ENCODE data around the gene COPS2.

The COPS2 gene

DNA sequence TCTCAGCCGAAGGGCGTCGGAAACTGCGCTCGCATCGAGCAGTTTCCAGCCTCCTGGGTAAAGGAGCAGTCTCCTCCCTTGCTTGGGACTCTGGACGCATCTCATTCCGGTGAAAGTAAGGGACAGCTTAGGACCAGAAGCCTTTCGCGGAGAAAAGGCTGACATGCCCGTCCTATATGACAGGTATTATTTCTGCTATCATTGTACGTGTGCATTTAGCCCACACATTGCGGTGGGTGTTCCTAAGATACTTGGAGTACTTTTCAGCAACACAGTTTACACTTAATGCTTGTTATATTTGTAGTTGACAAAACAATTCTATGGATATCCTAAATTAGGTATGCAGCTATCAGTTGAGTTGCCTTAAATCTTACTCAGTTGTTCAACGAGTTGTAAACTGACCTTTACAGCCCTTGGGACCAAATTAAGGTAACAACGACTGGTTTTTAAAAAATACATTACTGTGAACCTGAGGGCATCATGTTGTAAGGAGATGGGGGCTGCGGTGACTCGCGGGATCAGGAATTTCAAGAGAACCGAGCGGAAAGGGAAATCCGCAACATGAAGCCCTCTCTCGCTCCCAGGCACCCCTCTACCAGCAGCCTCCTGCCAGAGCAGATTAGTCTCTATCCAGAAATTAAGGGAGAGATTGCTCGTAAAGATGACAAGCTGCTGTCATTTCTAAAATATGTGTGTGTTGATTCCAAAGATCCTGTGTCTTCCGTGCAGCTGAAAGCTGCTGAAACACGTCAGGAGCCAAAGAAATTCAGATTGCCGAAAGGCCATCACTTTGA, 632 bp upstream of the COPS2 start:
- DNase-seq, result no peak

- DNase-seq, result no peak
Observed at GRCh38 chr15:49154799-49155109, 645 bp downstream of the COPS2 start.

DNA sequence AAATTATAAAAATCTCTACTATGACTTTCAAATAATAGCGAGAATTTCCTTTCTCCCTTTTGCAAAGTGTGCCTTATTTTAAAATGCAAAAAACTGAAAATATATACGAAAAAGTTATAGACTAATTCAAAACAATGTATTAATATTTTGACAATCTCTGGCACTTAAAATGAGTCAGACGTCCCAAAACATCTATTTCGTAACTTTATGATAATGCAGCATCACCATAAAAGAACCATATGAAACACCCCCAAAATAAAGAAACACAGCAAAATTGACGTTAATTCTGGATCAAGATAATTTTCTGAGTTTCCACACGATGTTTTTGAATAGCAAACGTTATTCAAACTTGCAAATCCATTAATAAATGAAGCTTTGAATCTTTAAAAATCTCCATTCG, 1.0 kb downstream of the COPS2 start:
- no peak for DNase-seq

DNA sequence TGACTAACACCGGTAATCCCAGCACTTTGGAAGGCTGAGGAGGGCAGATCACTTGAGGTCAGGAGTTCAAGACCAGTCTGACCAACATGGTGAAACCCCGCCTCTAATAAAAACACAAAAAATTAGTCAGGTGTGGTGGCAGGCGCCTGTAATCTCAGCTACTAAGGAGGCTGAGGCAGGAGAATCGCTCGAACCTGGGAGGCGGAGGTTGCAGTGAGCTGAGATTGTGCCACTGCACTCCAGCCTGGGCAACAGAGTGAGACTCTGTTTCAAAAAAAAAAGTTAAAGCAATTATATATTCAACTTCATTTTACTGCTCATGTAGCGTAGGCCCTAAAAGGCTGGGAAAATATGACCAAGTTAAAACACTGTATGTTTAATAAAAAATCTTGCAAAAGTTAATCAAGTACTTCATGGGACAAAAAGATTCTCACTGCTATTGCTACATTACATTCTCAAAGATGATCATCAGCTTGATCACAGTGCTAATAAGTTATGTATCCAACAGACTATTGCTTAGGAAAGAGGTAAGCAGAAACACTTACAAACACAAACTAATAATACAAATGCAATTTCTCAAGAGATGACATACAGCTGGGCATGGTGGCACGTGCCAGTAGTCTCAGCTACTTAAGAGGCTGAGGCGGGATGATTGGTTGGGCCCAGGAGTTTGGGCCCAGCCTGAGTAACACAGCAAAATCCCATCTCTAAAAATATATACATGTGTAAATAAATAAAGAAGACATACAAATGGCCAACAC, 2.7 kb downstream of the COPS2 start:
- no peak for DNase-seq

- no peak for DNase-seq
Observed at GRCh38 chr15:49151831-49152230, 3.6 kb downstream of the COPS2 start.

DNA sequence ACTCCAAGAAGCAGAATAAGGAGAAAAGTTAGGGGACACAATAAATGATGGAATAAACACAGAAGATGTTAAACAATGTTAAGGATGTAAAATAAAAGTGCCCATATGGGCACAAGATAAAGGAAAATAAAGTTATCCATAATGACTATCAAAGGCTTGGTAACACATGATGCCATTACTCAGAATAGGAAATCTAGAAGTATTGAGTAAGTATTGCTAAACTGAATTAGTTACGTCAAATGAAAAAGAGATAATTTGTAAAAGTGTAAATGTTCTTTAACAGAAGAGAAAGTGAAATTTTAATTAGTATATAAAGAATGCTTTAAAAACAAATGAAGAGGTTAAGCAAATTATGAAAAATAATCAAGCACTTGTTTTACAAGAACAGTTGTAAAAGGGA, 6.7 kb downstream of the COPS2 start:
- DNase-seq, result no peak

DNA sequence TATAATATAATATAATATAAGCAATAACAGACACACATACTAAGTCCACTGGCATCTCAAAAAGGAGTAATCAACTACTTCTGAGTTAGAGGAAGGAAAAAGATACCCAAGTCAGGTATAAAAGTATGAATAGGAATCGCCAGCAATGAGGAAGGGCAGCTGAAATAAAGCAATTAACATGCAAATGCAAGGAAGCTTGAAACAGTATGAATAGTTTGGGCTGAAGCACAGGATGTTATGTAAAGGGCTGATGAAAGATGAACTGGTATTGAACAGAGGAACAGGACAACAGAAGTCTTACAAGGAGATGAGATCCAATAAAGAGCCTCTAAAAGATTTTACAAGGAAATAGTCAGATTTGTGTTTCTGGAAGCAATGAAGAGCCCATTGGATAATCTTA, 7.1 kb downstream of the COPS2 start:
- DNase-seq, result no peak

GRCh38 chr15:49145651-49146609, 9.5 kb downstream of the COPS2 start:
- DNase-seq, result peak; percentile 79

- DNase-seq, result no peak
Observed at GRCh38 chr15:49137861-49138260, 17.5 kb downstream of the COPS2 start.

DNA sequence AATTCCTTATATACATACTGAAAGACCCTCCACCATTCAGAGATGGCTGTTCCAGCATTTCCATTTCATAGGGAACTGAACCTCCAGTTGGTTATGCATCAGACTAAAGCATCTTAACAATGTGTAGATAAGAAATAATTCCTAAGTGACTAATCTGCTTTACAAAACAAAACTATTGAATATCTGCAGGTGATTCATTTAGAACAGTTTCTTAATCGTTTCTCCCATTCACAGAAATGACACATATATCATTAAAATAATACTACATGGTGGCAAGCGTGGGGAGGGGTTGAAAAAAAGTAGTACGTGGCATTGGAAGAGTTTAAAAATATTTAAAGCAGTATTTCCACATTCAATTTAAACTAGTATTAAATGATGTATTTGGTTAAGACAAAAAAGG, 19.5 kb downstream of the COPS2 start:
- no peak for DNase-seq

- no peak for DNase-seq
Observed at GRCh38 chr15:49135342-49135857, 20.0 kb downstream of the COPS2 start.

GRCh38 chr15:49134683-49135341, 20.6 kb downstream of the COPS2 start:
- peak; percentile 25 for DNase-seq

DNA sequence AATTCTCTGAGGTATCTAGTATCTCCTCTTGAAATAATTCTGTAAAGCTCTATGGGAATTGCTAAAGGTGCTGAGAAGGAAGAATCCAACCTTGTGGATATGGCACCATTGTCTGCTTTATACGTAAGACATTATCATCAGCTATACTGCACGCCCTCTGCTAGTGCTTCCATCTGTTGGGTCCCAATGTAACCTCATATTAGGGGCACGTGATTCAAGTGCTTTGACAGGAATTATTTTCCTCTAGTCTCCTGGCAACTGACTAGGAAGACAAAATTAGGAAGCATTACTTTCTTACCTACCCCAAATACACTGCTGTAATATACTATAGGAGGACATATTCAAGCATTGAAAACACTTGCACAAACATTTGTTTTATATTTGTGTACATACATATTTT, 24.0 kb downstream of the COPS2 start:
- no peak for DNase-seq

GRCh38 chr15:49124371-49124770, 31.0 kb downstream of the COPS2 start:
- no peak for DNase-seq

DNA sequence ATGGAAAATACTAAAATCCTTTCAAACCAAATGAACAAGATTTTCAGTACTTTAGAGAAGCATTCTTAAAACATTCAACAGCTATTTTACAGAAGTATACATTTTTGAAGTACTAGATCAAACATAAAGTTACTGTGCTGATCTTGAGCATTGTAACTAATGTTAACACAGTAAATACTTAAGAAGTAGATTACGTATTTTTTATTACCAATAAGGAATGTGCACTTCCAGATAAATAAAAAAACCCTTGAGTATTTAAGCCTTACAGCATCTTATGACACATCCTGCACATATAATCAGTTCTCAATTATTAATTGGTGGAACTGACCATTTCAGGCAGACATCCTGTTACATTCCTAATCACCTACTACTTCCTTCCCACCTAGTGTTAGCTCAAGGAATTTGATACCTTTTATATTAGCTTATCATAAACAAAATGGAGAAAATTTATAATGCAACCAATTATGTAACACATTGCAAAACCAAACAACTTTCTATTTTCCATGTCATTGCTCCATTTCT, 32.8 kb downstream of the COPS2 start:
- DNase-seq, result no peak

DNA sequence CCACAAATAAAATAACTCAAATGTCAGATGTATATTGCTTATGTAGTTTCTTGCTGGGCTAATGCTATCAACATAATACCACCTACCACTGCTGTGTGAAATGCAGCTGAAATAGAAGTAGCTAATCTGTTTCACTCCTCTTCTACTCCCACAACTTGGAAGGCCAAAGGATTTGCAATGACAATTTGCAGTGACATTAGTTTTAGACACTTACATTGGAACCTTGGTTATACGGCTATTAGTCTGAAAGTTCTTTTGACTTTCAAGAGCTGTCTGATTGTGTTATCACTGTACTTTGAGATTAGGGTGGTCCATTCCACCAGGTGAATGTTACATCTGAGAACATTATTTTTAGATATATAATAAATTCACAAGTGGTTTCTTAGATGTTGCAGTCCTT, 33.5 kb downstream of the COPS2 start:
- no peak for DNase-seq

DNA sequence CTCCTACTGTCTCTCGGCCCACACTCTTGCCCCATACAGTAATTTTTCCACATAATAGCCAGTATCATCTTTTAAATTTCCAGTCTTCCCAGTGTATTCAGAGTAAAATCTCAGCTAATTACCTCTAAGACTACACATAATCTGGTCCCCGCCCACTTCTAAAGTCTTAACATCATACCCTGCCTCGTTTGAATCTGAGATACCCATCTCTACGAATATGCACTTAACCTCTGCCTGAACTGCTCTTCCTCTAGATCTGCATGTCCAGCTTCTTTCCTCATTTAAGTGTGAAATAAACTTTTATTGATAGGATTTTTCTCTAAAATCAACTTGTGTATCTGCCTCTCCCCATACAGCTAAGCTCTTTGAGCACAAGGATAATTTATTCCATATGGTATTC, 34.6 kb downstream of the COPS2 start:
- DNase-seq, result no peak

DNA sequence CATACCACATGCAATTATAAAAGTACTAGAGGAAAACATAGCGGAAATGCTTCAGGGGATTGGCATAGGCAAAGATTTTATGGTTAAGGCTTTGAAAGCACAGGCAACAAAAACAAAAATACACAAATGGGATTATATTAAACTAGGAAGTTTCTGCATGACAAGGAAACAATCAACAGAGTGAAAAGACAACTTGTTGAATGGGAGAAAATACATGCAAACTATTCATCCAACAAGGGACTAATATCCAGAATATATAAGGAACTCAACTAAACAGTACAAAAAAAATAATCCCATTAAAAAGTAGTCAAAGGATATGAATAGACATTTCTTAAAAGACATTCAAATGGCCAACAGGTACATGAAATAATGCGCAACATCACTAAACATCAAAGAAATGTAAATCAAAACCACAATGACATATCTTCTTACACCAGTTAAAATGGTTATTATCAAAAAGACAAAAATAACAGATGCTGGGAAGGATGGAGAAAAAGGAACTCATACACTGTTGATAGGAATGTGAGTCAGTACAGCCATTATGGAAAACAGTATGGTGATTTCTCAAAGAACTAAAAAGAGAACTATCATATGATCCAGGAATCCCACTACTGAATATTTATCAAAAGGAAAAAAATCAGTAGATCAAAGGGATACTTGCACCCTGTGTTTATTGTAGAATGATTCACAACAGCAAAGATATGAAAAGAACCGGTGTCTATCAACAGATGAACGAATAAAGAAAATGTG, 39.1 kb downstream of the COPS2 start:
- no peak for DNase-seq

GRCh38 chr15:49115062-49115461, 40.3 kb downstream of the COPS2 start:
- peak; percentile 47 for DNase-seq

- no peak for DNase-seq
Observed at GRCh38 chr15:49110158-49110944, 45.0 kb downstream of the COPS2 start.

DNA sequence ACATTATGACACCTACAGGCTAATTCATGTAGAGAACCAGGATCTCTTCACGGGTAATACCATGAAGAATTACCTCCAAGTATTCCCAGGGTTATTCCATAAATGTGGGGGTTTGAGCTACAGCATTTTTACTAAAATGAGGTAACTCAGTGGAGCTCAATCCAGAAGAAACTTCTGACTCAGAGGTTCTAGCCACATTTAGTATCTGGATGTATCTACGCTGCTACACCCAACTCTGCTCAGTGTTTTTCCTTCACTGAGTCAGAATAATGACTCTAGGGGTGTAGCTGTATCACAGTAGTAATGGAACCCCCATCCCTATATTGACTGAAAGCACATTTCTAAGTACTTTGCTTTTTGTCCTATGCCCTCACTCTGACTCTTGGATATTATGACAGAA, 52.4 kb downstream of the COPS2 start:
- DNase-seq, result no peak

Data from hematopoietic multipotent progenitor cell treated with erythropoietin and hydrocortisone succinate and interleukin-3 and kit ligand, for 4 days (in vitro differentiated cells).